Dermis microvascular lymphatic vessel endothelial cell (primary cell): ENCODE data around the gene PRSS22. TPM values are rescaled to one million over a fixed set of nuclear protein-coding genes. Genes with fewer than 3 reads are reported as not detected.

Experiments
- DNase-seq, 2 donors: peaks; one replicate each; pipeline versions ENCODE4 v3.0.0 to v3.0.0-alpha.2; 2010; ENCODE audit warnings: low read depth in 2 of 2
- total RNA-seq: library from RNA; depleted of rRNA; stranded (reverse); fragments of >200 nt; gene quantifications from 2 replicates; pipeline ENCODE4 v1.2.1, GENCODE V29; 2014

PRSS22 gene
- not detected in 2 replicates for total RNA-seq

GRCh38 chr16:2857451-2858244, at the start of gene PRSS22:
TSS of gene PRSS22 (minus strand) at chr16:2858170. CDS start at chr16:2858104, 66 bp downstream.
- no peak for DNase-seq

- DNase-seq, result peak in 1 of 2 donors; percentile 48
Measured at GRCh38 chr16:2907084-2907753, 49.2 kb upstream of the PRSS22 start.

GRCh38 chr16:2905988-2906387, 48.0 kb upstream of the PRSS22 start:
- no peak for DNase-seq

GRCh38 chr16:2905241-2905987, 47.4 kb upstream of the PRSS22 start:
- peak; percentile 99 to 100 for DNase-seq

- DNase-seq, result no peak
Measured at GRCh38 chr16:2904922-2905240, 46.9 kb upstream of the PRSS22 start.

- DNase-seq, result peak; percentile 32 to 87
Measured at GRCh38 chr16:2904100-2904921, 46.3 kb upstream of the PRSS22 start.

GRCh38 chr16:2902337-2903130, 44.6 kb upstream of the PRSS22 start:
- no peak for DNase-seq

- DNase-seq, result no peak
Measured at GRCh38 chr16:2900526-2901075, 42.6 kb upstream of the PRSS22 start.

- no peak for DNase-seq
Measured at GRCh38 chr16:2899564-2900072, 41.6 kb upstream of the PRSS22 start.

- DNase-seq, result no peak
Measured at GRCh38 chr16:2898831-2899563, 41.0 kb upstream of the PRSS22 start.

- no peak for DNase-seq
Measured at GRCh38 chr16:2897110-2897509, 39.1 kb upstream of the PRSS22 start.

GRCh38 chr16:2896480-2897010, 38.6 kb upstream of the PRSS22 start:
- DNase-seq, result no peak

GRCh38 chr16:2895813-2896212, 37.8 kb upstream of the PRSS22 start:
- no peak for DNase-seq

GRCh38 chr16:2894231-2894630, 36.3 kb upstream of the PRSS22 start:
- no peak for DNase-seq

- DNase-seq, result no peak
Measured at GRCh38 chr16:2884041-2884451, 26.1 kb upstream of the PRSS22 start.

GRCh38 chr16:2883458-2883908, 25.5 kb upstream of the PRSS22 start:
- no peak for DNase-seq

GRCh38 chr16:2882650-2883457, 24.9 kb upstream of the PRSS22 start, which contains the start of gene FLYWCH2:
TSS of gene FLYWCH2 (plus strand) at chr16:2883215. CDS start at chr16:2896450, 13,235 bp downstream.
- DNase-seq, result peak; percentile 97 to 99
